IPS-NIHi7 (cell line): ENCODE measurements around the gene TAS1R2.
"Not testable (repeated sequence)": the region's sequence is repeated elsewhere in the genome, so short reads cannot be mapped to it uniquely, and the experiment has no call there.

Experiments
- DNase-seq: peaks from one replicate; pipeline ENCODE4 v3.0.0; 2012; ENCODE audit warnings: mixed read lengths; ENCODE audit errors: extremely low spot score

The TAS1R2 gene

DNA sequence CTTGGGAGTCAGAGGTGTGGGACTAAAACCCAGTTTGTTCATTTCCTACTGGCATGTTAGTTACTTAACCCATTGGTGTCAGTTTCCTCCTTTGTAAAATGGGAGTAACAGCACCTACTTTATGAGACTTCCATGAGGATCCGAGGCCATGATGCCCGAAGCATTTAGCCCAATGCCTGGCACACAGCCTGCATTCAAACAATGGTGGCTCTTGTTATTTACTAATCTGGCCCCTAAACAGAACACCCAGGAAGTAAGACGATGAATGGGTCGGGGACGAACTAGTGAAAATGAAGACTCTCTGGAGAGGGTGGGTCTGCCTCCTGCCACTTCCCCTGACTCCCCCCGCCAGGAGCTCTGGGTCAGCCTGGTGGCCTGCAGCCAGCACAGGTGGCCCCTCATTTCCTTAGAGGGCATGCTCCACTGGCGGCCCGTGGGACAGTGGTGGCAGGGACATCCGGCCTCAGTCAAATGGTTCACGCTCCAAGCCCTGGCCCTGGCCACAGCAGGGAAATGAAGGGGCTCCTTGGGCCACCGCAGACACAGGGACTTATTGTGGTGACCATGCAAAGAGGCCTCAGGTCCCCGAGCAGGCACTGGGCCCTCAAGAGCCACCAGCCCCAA lies 9.5 kb upstream of the TAS1R2 start:
- no peak for DNase-seq

DNA sequence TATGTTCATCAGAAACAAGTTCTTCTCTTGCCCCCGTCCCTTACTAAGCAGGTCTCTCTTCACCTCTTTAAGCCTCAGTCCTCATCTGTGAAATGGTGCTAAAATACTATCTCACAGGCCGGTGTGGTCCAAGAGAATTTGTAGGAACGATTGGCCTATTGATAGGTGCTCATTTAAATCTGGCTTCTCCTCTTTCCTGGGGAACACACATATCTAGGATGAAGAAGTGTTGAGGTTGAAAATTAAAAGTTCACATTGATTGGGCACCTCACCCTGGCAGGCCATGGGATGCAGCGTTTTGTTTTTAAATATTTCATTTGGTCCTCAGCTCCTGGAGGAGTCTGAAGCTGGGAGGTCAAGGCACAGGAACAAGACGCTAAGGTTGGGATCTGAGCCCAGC lies 8.9 kb upstream of the TAS1R2 start:
- no peak for DNase-seq

GRCh38 chr1:18866846-18867245 lies 7.4 kb upstream of the TAS1R2 start:
- no peak for DNase-seq

DNA sequence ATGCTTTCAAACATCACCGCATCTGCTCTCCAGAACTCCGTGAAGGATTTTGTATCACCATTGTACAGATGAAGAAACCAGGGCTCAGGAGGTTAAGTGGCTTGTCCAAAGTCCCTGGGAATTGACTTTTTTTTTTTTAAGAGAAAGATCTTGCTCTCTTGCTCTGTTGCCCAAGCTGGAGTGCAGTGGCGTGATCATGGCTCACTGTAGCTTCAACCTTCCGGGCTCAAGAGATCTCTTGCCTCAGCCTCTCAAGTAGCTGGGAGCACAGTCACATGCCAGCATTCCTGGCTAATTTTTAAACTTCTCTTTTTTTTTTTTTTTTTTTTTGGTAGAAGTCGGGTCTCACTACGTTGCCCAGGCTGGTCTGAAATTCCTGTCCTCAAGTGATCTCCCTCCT lies 6.9 kb upstream of the TAS1R2 start:
- no peak for DNase-seq

- no peak for DNase-seq
Measured at GRCh38 chr1:18865176-18865575, 5.7 kb upstream of the TAS1R2 start.

GRCh38 chr1:18861590-18861989 lies 2.1 kb upstream of the TAS1R2 start:
- no peak for DNase-seq

GRCh38 chr1:18861082-18861481 lies 1.6 kb upstream of the TAS1R2 start:
- DNase-seq: no peak

DNA sequence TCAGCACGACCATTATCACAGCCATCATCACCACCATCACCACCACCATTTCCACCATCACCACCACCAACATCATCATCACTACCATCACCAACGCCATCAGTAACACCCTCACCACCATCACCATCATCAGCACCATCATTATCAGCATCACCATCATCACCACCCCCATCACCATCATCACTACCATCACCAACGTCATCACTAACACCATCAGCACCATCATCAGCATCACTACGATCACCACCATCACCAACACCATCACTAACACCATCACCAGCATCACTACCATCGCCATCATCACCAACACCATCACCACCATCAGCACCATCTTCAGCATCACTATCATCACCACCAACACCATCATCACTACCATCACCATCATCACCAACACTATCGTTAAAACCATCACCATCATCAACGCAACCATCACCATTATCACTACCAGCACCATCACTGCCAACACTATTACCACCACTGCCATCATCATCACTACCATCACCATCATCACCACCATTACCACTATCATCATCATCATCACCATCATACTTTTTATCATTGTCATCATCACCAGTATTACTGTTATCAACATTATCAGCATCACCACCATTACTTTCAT lies 1.3 kb downstream of the TAS1R2 start:
- no peak for DNase-seq

- no peak for DNase-seq
Measured at GRCh38 chr1:18856435-18856834, 3.0 kb downstream of the TAS1R2 start.

DNA sequence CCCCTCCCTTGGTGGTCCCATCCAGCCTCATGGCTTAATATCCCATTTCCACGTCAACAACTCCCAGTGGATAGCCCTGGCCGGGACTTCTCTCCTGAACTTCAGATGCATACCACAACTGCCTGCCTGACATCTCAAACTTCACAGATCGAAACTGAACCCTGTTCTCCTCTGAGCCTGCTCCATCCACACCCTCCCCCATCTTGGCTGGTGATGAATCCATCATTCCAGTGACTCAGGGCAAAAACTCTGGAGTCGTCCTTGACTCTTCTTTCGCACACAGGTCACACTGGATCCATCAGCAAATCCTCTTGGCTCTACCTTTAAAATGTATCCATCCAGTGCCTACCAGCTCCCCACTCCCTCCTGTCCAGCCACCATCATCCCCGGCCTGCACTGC lies 3.9 kb downstream of the TAS1R2 start:
- no peak for DNase-seq

- no peak for DNase-seq
Measured at GRCh38 chr1:18854331-18855025, 5.0 kb downstream of the TAS1R2 start.

DNA sequence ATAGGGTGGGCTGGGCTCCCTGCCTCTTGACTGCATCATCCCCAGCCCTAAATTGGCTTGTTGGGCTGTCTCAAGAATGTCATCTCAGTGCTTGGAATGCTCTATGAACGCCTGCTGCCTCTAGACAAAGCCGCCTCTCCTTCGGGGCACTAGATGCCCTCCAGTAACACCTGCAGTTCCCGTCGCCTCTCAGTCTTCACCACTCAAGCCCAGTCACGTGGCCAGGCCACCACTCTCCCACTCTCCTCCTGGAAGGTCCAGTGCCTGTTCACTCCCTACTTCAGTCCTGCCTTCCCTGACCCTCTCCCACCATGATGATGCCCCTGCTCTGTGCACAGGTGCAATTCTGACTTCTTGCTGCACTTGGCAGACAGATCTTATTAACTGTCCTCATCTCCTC lies 7.0 kb downstream of the TAS1R2 start:
- DNase-seq: no peak

GRCh38 chr1:18849261-18849711 lies 10.2 kb downstream of the TAS1R2 start:
- DNase-seq: no peak

- not testable (repeated sequence) for DNase-seq
Measured at GRCh38 chr1:18847723-18848122, 11.7 kb downstream of the TAS1R2 start.

GRCh38 chr1:18840145-18840544 lies 19.3 kb downstream of the TAS1R2 start:
- DNase-seq: no peak

GRCh38 chr1:18836654-18837053 lies 22.8 kb downstream of the TAS1R2 start:
- peak; percentile 45 for DNase-seq

DNA sequence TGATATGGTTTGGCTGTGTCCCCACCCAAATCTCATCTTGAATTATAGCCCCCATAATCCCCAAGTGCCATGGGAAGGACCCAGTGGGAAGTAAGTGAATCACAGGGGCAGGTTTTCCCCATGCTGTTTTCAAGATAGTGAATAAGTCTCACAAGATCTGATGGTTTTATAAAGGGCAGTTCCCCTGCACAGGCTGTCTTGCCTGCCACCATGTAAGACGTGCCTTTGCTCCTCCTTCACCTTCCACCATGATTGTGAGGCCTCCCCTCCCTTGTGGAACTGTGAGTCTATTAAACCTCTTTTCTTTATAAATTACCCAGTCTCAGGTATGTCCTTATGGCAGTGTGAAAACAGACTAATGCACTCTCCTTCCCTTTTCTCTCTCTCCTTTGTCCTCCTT lies 27.1 kb downstream of the TAS1R2 start:
- not testable (repeated sequence) for DNase-seq

DNA sequence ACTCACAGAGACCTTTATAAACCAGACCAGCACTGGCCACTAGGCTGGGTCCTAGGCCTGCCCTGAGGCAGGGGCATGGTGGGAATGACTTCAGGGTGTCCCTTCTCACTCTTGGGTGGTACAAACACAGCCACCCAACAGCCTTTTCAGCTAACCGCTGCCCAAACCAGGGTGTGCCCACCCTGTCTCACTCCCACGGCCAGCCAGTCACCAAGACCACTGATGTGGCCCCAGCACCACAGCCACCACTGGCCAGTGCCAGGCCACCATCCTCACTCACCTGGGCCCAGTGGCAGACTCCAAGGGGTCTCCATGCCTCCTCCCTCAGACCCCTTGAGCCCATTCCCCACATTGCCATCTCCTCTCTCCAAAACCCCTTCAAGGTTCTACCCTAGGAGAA lies 27.8 kb downstream of the TAS1R2 start:
- no peak for DNase-seq

DNA sequence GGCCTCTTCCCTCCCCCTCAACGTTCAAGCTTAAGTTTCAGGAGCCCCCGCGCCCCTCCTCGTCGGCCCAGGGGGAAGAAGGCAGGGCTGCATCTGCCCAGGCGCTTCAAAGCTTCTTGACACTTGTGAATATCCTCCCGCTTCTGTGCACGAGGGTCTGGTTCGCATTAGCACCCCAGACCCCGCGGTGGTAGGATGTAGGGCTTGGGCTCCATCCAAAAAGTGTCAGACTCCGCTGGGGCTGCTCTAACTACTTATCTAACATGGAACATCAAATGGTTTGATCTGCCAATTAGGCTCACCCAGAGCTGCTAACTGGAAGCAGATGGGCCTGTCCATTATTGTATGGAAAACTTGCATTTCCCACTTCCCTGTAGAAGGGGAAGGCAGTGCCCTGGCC lies 28.9 kb downstream of the TAS1R2 start:
- no peak for DNase-seq

- DNase-seq: no peak
Measured at GRCh38 chr1:18829671-18830070, 29.8 kb downstream of the TAS1R2 start.

DNA sequence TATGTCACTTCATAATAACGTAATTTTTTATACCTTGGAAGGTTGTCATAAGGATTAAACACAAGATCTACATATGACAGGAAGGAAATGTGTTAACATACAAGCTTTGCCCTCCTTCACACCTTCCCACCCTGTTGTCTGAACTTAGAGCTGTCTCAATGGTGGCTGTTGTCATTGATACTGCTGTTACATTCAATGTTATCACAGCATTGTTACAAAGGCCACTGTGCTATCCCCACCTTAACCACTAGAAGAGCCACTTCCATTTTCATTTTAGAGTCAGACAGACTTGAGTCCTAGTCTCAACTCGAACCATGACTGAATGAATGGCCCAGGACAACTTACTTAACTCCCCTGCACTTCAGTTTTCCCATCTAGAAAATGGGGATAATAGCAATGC lies 31.2 kb downstream of the TAS1R2 start:
- no peak for DNase-seq

DNA sequence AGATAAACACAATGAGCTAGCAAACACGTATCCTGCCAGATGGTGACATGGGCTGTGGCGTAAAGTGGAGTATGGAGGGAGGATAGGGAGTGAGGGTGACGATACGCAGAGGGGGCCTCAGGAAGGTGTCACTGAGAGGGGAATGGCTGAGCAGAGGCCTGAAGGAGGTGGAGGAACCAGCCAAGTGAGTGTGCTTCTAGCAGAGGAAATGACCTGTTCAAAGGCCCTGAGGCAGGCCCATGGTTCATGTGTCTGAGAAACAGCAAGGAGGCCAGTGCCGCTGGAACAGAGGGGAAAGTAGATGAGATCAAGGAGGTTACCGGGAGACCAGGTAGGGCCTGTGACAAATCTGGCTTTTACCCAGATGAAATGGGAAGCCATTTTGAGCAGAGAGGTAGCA lies 36.0 kb downstream of the TAS1R2 start:
- no peak for DNase-seq
